ENCODE results near the gene BBLN.
A peak's percentile ranks its signal among the peaks of the same experiment; 100 is the strongest.

The BBLN gene

GRCh38 chr9:128153947-128154695 is 5.9 kb upstream of the BBLN start:
- Histone ChIP-seq H3K27me3 (ENCODE audit: insufficient read depth, poor library complexity, severe bottlenecking) (no peaks in the 10 kb centered on the region), H3K27ac (replicated peaks) (no peak overlapping the region), H3K4me3 (replicated peaks; ENCODE audit: insufficient read depth, low read length) (no peak overlapping the region)
- TF ChIP-seq CTCF (IDR thresholded peaks at IDR 0.05; ENCODE audit: insufficient read depth, low read length) (no peak), SPI1 (IDR thresholded peaks at IDR 0.05; ENCODE audit: borderline replicate concordance, low read depth) (no peak), POLR2AphosphoS5 (IDR thresholded peaks at IDR 0.05; ENCODE audit: low read depth) (no peak), GABPA (IDR thresholded peaks at IDR 0.05; ENCODE audit: low read depth) (no peak), REST (IDR thresholded peaks at IDR 0.05; ENCODE audit: insufficient replicate concordance, low read depth) (no peak)
- no peak for DNase-seq (ENCODE audit: low read depth in 1 of 2, low spot score in 1 of 2)

GRCh38 chr9:128155736-128156500 is 4.1 kb upstream of the BBLN start:
- H3K4me3 ChIP-seq (replicated peaks; ENCODE audit: insufficient read depth, low read length): no peak overlapping the region
- no peak for DNase-seq (ENCODE audit: low read depth in 1 of 2, low spot score in 1 of 2)
- H3K27ac ChIP-seq (replicated peaks): no peak overlapping the region
- no peaks in the 10 kb centered on the region for H3K27me3 ChIP-seq (ENCODE audit: insufficient read depth, poor library complexity, severe bottlenecking)
- TF ChIP-seq REST (IDR thresholded peaks at IDR 0.05; ENCODE audit: insufficient replicate concordance, low read depth): no peak
- TF ChIP-seq GABPA (IDR thresholded peaks at IDR 0.05; ENCODE audit: low read depth): no peak
- no peak for TF ChIP-seq CTCF (IDR thresholded peaks at IDR 0.05; ENCODE audit: insufficient read depth, low read length)
- TF ChIP-seq POLR2AphosphoS5 (IDR thresholded peaks at IDR 0.05; ENCODE audit: low read depth): no peak
- TF ChIP-seq SPI1 (IDR thresholded peaks at IDR 0.05; ENCODE audit: borderline replicate concordance, low read depth): no peak

- TF ChIP-seq POLR2AphosphoS5 (IDR thresholded peaks at IDR 0.05; ENCODE audit: low read depth) (peak; percentile 63; the same call in 1 of the 2 replicates), CTCF (IDR thresholded peaks at IDR 0.05; ENCODE audit: insufficient read depth, low read length) (no peak), SPI1 (IDR thresholded peaks at IDR 0.05; ENCODE audit: borderline replicate concordance, low read depth) (0 out of 2 replicates have a peak, but pooled peaks have one; percentile 23), GABPA (IDR thresholded peaks at IDR 0.05; ENCODE audit: low read depth) (peak; percentile 71), REST (IDR thresholded peaks at IDR 0.05; ENCODE audit: insufficient replicate concordance, low read depth) (peak; percentile 44)
- DNase-seq (ENCODE audit: low read depth in 1 of 2, low spot score in 1 of 2): peak; percentile 96 to 98
- Histone ChIP-seq H3K4me3 (replicated peaks; ENCODE audit: insufficient read depth, low read length) (peak overlapping the region; percentile 95), H3K27me3 (ENCODE audit: insufficient read depth, poor library complexity, severe bottlenecking) (no peaks in the 10 kb centered on the region), H3K27ac (replicated peaks) (peak overlapping the region; percentile 99)
Measured at GRCh38 chr9:128159522-128159783, 612 bp upstream of the BBLN start.
